Uterus (tissue), 4 donors: ENCODE results near the gene BEND4. TPM values are rescaled to one million over a fixed set of nuclear protein-coding genes. Genes with fewer than 3 reads are reported as not detected.

Source experiments
- DNase-seq, 2 donors: peaks; one replicate each; pipeline ENCODE4 v3.0.0-alpha.2; 2019 to 2020
- H3K27ac ChIP-seq, 2 donors: fragments of 200-600 bp; sonication (generic); 1 replicate in 1 of 2; 2 replicates in 1 of 2; pipeline ENCODE4 v1.5.1; 2016 to 2018
- H3K27me3 ChIP-seq, 2 donors: fragments of 200-600 bp; sonication (generic); one replicate each; pipeline ENCODE4 v1.5.1; 2018 to 2019; ENCODE audit warnings: control low read depth in 1 of 2
- H3K36me3 ChIP-seq, 2 donors: fragments of 200-600 bp; sonication (generic); one replicate each; pipeline ENCODE4 v1.5.1; 2019; ENCODE audit warnings: control low read depth in 1 of 2
- H3K4me1 ChIP-seq, 2 donors: fragments of 200-600 bp; sonication (generic); one replicate each; pipeline ENCODE4 v1.5.1; 2018 to 2019; ENCODE audit warnings: control low read depth in 1 of 2
- H3K4me3 ChIP-seq, 2 donors: fragments of 200-600 bp; sonication (generic); 1 replicate in 1 of 2; 2 replicates in 1 of 2; pipeline ENCODE4 v1.5.1; 2018 to 2019; ENCODE audit warnings: mild to moderate bottlenecking in 1 of 2
- H3K9me3 ChIP-seq, 2 donors: fragments of 200-600 bp; sonication (generic); one replicate each; pipeline ENCODE4 v1.5.1; 2019; ENCODE audit warnings: control low read depth in 1 of 2
- CTCF ChIP-seq, 4 experiments: fragments of 200-600 bp in 2 of 4; fragments of 450-650 bp in 2 of 4; sonication (generic) in 2 of 4; IDR thresholded peaks; one replicate each; pipeline ENCODE4 v1.5.1; 2016 to 2019; ENCODE audit warnings: antibody characterized with exemption in 4 of 4, mild to moderate bottlenecking in 2 of 4, moderate library complexity in 1 of 4
- POLR2A ChIP-seq, 2 donors: fragments of 450-650 bp; IDR thresholded peaks; one replicate each; pipeline ENCODE4 v1.6.1; 2016; ENCODE audit warnings: antibody characterized with exemption in 2 of 2, mild to moderate bottlenecking in 1 of 2, moderate library complexity in 1 of 2
- intact Hi-C: fragments of 100-400 bp; cut with DNase I; formaldehyde crosslinking; loops from one replicate; pipeline ENCODE4 v1.15.1; 2023; ENCODE audit warnings: low total_unique reads
- total RNA-seq, 4 donors: library from RNA; depleted of rRNA in 3 of 4; stranded (reverse); fragments of >200 nt in 3 of 4; gene quantifications; one replicate each; pipeline versions ENCODE4 v1.1.0 to v1.2.4, GENCODE V29; 2014 to 2023
- donor health status: DM: yes; HTN: yes; CAD: no.

BEND4 gene
- total RNA-seq, 4 donors from 2014 or later = 0.14 to 13.8 (median 0.65) TPM

- no peak for DNase-seq
- Histone ChIP-seq H3K4me3 (no peak overlapping the region), H3K4me1 (no peaks in the 10 kb centered on the region), H3K9me3 (no peaks in the 10 kb centered on the region), H3K27ac (no peak overlapping the region), H3K27me3 (no peaks in the 10 kb centered on the region), H3K36me3 (no peaks in the 10 kb centered on the region)
- TF ChIP-seq CTCF (IDR thresholded peaks at IDR 0.05) = no peak
- no peak for TF ChIP-seq POLR2A (IDR thresholded peaks at IDR 0.05)
- intact Hi-C loops = no loop called here
Observed at GRCh38 chr4:42159271-42160001, 7.0 kb upstream of the BEND4 start.

GRCh38 chr4:42151568-42152506, 618 bp downstream of the BEND4 start:
- DNase-seq = no peak
- TF ChIP-seq POLR2A (IDR thresholded peaks at IDR 0.05) = no peak
- no peak for TF ChIP-seq CTCF (IDR thresholded peaks at IDR 0.05)
- intact Hi-C loops = no loop called here
- H3K4me1 ChIP-seq = peaks cover 0 to 20% of the 10 kb centered on the region in 2 donors
- H3K36me3 ChIP-seq = no peaks in the 10 kb centered on the region
- H3K27ac ChIP-seq = no peak overlapping the region
- no peaks in the 10 kb centered on the region for H3K9me3 ChIP-seq
- peak overlapping the region in 1 of 2 donors; percentile 30 for H3K4me3 ChIP-seq
- H3K27me3 ChIP-seq = peaks cover 0 to 27% of the 10 kb centered on the region in 2 donors

GRCh38 chr4:42150653-42151567, 1.5 kb downstream of the BEND4 start:
- no peak for TF ChIP-seq CTCF (IDR thresholded peaks at IDR 0.05)
- no peak for TF ChIP-seq POLR2A (IDR thresholded peaks at IDR 0.05)
- Histone ChIP-seq H3K27me3 (peaks cover 0 to 27% of the 10 kb centered on the region in 2 donors), H3K27ac (no peak overlapping the region), H3K36me3 (no peaks in the 10 kb centered on the region), H3K4me3 (peak overlapping the region in 1 of 2 donors; percentile 30), H3K9me3 (no peaks in the 10 kb centered on the region), H3K4me1 (peaks cover 0 to 20% of the 10 kb centered on the region in 2 donors)
- intact Hi-C loops = no loop called here
- DNase-seq = no peak

GRCh38 chr4:42149004-42149403, 3.5 kb downstream of the BEND4 start:
- Histone ChIP-seq H3K27ac (no peak overlapping the region), H3K9me3 (no peaks in the 10 kb centered on the region), H3K4me1 (peaks cover 0 to 20% of the 10 kb centered on the region in 2 donors), H3K27me3 (peaks cover 0 to 27% of the 10 kb centered on the region in 2 donors), H3K4me3 (no peak overlapping the region), H3K36me3 (no peaks in the 10 kb centered on the region)
- intact Hi-C loops = no loop called here
- DNase-seq = no peak
- no peak for TF ChIP-seq POLR2A (IDR thresholded peaks at IDR 0.05)
- TF ChIP-seq CTCF (IDR thresholded peaks at IDR 0.05) = no peak
